Fibroblast of skin of left quadriceps (primary cell): ENCODE measurements around the gene SCAI.
"Not testable (repeated sequence)": the region's sequence is repeated elsewhere in the genome, so short reads cannot be mapped to it uniquely, and the experiment has no call there.

Source experiments
- DNase-seq, 2 experiments: peaks; one replicate each; pipeline ENCODE4 v3.0.0-alpha.2; 2013; ENCODE audit warnings: low read depth in 2 of 2

Gene SCAI

GRCh38 chr9:124947727-124948391 is 195.5 kb downstream of the SCAI start:
- DNase-seq = no peak

GRCh38 chr9:124946167-124946566 is 197.2 kb downstream of the SCAI start:
- no peak for DNase-seq

- DNase-seq = peak in 1 of 2 experiments; percentile 14
These were observed 201.4 kb downstream of the SCAI start for GRCh38 chr9:124941679-124942561.

GRCh38 chr9:124940894-124941678 is 202.2 kb downstream of the SCAI start, which contains the start of gene GOLGA1:
Gene GOLGA1 (minus strand): TSS chr9:124941083. CDS start chr9:124938711, 2,372 bp downstream.
- DNase-seq = peak; percentile 82 to 85

- no peak for DNase-seq
These were observed 202.8 kb downstream of the SCAI start for GRCh38 chr9:124940521-124940893.

- no peak for DNase-seq
These were observed 203.4 kb downstream of the SCAI start for GRCh38 chr9:124939944-124940343.

- peak in 1 of 2 experiments; percentile 25 for DNase-seq
These were observed 209.0 kb downstream of the SCAI start for GRCh38 chr9:124934290-124934689.

- no peak for DNase-seq
These were observed 211.0 kb downstream of the SCAI start for GRCh38 chr9:124932333-124932732.

GRCh38 chr9:124929464-124929863 is 213.9 kb downstream of the SCAI start:
- DNase-seq = no peak

GRCh38 chr9:124928116-124928515 is 215.2 kb downstream of the SCAI start:
- DNase-seq = no peak

- not testable (repeated sequence) for DNase-seq
These were observed 222.9 kb downstream of the SCAI start for GRCh38 chr9:124920394-124920793.

GRCh38 chr9:124914753-124915405 is 228.4 kb downstream of the SCAI start:
- no peak for DNase-seq

GRCh38 chr9:124913378-124913777 is 229.9 kb downstream of the SCAI start:
- DNase-seq = no peak

GRCh38 chr9:124911766-124912165 is 231.6 kb downstream of the SCAI start:
- DNase-seq = no peak

- DNase-seq = no peak
These were observed 235.2 kb downstream of the SCAI start for GRCh38 chr9:124908098-124908497.

- DNase-seq = no peak
These were observed 236.4 kb downstream of the SCAI start for GRCh38 chr9:124906966-124907365.

GRCh38 chr9:124899845-124900244 is 243.5 kb downstream of the SCAI start:
- no peak for DNase-seq

- DNase-seq = no peak
These were observed 245.5 kb downstream of the SCAI start for GRCh38 chr9:124897570-124898460.

- DNase-seq = peak in 1 of 2 experiments; percentile 18
These were observed 248.6 kb downstream of the SCAI start for GRCh38 chr9:124894741-124895170.

- no peak for DNase-seq
These were observed 249.1 kb downstream of the SCAI start for GRCh38 chr9:124894035-124894740.
